Measurements from ENCODE around the gene NSFL1C. TPM values are rescaled to one million over a fixed set of nuclear protein-coding genes. Genes with fewer than 3 reads are reported as not detected.

Gene NSFL1C
- total and polyA plus RNA-seq, 9 of the 15 experiments (the other 6 are each of a cell fraction or from before 2014, with no cell fraction given), result 20.8 to 119 (median 47.0) TPM

- Histone ChIP-seq H3K9me1 (ENCODE audit: control insufficient read depth, insufficient read depth, low read length) (no peaks in the 10 kb centered on the region), H3K4me1 (replicated peaks in 1 of 2; ENCODE audit: control insufficient read depth in 2 of 2, insufficient read depth in 2 of 2, low read length in 2 of 2) (peaks cover 18 to 37% of the 10 kb centered on the region in 2 experiments), H3K27ac (ENCODE audit: extremely low read depth, low read depth, low read length) (peak overlapping the region; percentile 94), H3K27me3 (ENCODE audit: control insufficient read depth in 2 of 2, insufficient read depth in 2 of 2, low read length in 2 of 2) (no peaks in the 10 kb centered on the region), H3K4me2 (ENCODE audit: insufficient read depth, low read length) (peak overlapping the region; percentile 89), H3K36me3 (ENCODE audit: control insufficient read depth, insufficient read depth, low read length) (peaks cover 49% of the 10 kb centered on the region), H3K79me2 (ENCODE audit: control insufficient read depth, insufficient read depth, low read length) (peaks cover 54% of the 10 kb centered on the region), H3K9ac (ENCODE audit: insufficient read depth in 1 of 2, low read depth in 2 of 2, low read length in 2 of 2) (peak overlapping the region; percentile 91 to 96), H4K20me1 (replicated peaks; ENCODE audit: control insufficient read depth, insufficient read depth, low read length) (peaks cover 8% of the 10 kb centered on the region; the same call in 1 of the 2 replicates), H3K4me3 (peak overlapping the region; percentile 97), H2AFZ (ENCODE audit: low read depth, low read length) (no peak overlapping the region; the same call in 1 of the 2 replicates), H3K9me3 (replicated peaks; ENCODE audit: control insufficient read depth, insufficient read depth, low read depth, low read length) (no peaks in the 10 kb centered on the region)
- WGBS (ENCODE audit: insufficient coverage, low coverage, missing lambda C conversion rate), result 23% methylated on average over 12 of the region's 12 CpGs
- ChIA-PET POLR2A (interaction anchor here (0.8 to 1.4 kb wide), 6 partner anchors 8 to 25 kb away, joined by 3 read pairs; no protein-coding TSS in a partner anchor), CTCF (ENCODE audit: low intra/inter-chr PET ratio) (interaction anchor here (0.7 kb wide), 1 partner anchor 37 kb away, joined by 3 read pairs; no protein-coding TSS in a partner anchor)
- TF ChIP-seq RAD51 (IDR thresholded peaks at IDR 0.05; ENCODE audit: borderline replicate concordance, low read depth) (no peak), ZC3H4 (CRISPR knock-in tag; IDR thresholded peaks at IDR 0.05; ENCODE audit: borderline replicate concordance) (0 out of 2 replicates have a peak, but pooled peaks have one; percentile 23)
- TSS peak; percentile 38 for BruUV-seq (replicated peaks)
- ATAC-seq, result no peak
- peak; percentile 35 for FAIRE-seq
- DNase-seq (ENCODE audit: extremely low read depth in 1 of 4, low spot score in 3 of 4), result no peak
- in situ Hi-C loops (cut with MboI) (no loop called here), intact Hi-C loops (cut with micrococcal nuclease) (loop anchor here (2.0 to 10.0 kb wide), 2 partner anchors 37 to 141 kb away; partner anchors contain the start of gene SDCBP2)
These were observed 1.0 kb downstream of the NSFL1C start for GRCh38 chr20:1465470-1466210.

GRCh38 chr20:1463971-1464570, 2.6 kb downstream of the NSFL1C start:
- no peak overlapping the region for H3K27ac ChIP-seq (ENCODE audit: extremely low read depth, low read depth, low read length)
- WGBS (ENCODE audit: insufficient coverage, low coverage, missing lambda C conversion rate), result 98% methylated on average over 7 of the region's 9 CpGs
- H3K4me2 ChIP-seq (ENCODE audit: insufficient read depth, low read length), result no peak overlapping the region
- intact Hi-C loops (cut with micrococcal nuclease), result loop anchor here (10.0 kb wide), 1 partner anchor 139 kb away; the partner anchor contains the start of gene SDCBP2
- POLR2A ChIA-PET, result no interaction called here
- H2AFZ ChIP-seq (ENCODE audit: low read depth, low read length), result no peak overlapping the region
- no peak overlapping the region for H3K9ac ChIP-seq (ENCODE audit: insufficient read depth in 1 of 2, low read depth in 2 of 2, low read length in 2 of 2)
- H3K79me2 ChIP-seq (ENCODE audit: control insufficient read depth, insufficient read depth, low read length), result peaks cover 63% of the 10 kb centered on the region
- in situ Hi-C loops (cut with MboI), result no loop called here
- no peaks in the 10 kb centered on the region for H3K9me3 ChIP-seq (replicated peaks; ENCODE audit: control insufficient read depth, insufficient read depth, low read depth, low read length)
- DNase-seq (ENCODE audit: extremely low read depth in 1 of 4, low spot score in 3 of 4), result no peak
- no peak overlapping the region for H3K4me3 ChIP-seq
- H3K4me1 ChIP-seq (replicated peaks in 1 of 2; ENCODE audit: control insufficient read depth in 2 of 2, insufficient read depth in 2 of 2, low read length in 2 of 2), result peaks cover 14 to 24% of the 10 kb centered on the region in 2 experiments
- CTCF ChIA-PET (ENCODE audit: low intra/inter-chr PET ratio), result no interaction called here
- peaks cover 8% of the 10 kb centered on the region; the same call in 1 of the 2 replicates for H4K20me1 ChIP-seq (replicated peaks; ENCODE audit: control insufficient read depth, insufficient read depth, low read length)
- no peaks in the 10 kb centered on the region for H3K9me1 ChIP-seq (ENCODE audit: control insufficient read depth, insufficient read depth, low read length)
- no peaks in the 10 kb centered on the region for H3K27me3 ChIP-seq (ENCODE audit: control insufficient read depth in 2 of 2, insufficient read depth in 2 of 2, low read length in 2 of 2)
- H3K36me3 ChIP-seq (ENCODE audit: control insufficient read depth, insufficient read depth, low read length), result peaks cover 64% of the 10 kb centered on the region
- FAIRE-seq, result no peak
- no TSS peak for BruUV-seq (replicated peaks)
- ATAC-seq, result no peak
- TF ChIP-seq ZNF318 (IDR thresholded peaks at IDR 0.05; ENCODE audit: borderline replicate concordance in 1 of 2, low read depth in 1 of 2), result no peak
